ENCODE results near the gene INPP4B.

DNA sequence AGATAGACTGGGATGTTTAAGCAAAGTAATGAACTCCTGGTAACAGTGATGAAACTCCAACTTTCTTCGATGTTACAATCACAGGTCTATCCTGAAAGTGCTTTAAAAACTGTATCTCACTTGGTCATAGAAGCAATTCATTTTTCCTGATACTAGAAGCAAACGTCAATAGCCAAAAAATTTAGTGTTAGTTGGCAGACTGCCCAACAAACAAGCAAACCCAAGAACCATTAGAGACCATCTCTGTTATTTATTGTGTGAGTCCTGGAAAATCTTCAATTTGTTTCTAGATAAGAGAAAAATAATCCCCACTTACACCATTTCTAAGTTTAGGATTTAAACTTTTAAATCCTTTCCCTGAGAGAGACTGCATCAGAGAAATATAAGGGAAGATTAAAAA lies 553.9 kb downstream of the INPP4B start:
- TF ChIP-seq, protein P1, sequence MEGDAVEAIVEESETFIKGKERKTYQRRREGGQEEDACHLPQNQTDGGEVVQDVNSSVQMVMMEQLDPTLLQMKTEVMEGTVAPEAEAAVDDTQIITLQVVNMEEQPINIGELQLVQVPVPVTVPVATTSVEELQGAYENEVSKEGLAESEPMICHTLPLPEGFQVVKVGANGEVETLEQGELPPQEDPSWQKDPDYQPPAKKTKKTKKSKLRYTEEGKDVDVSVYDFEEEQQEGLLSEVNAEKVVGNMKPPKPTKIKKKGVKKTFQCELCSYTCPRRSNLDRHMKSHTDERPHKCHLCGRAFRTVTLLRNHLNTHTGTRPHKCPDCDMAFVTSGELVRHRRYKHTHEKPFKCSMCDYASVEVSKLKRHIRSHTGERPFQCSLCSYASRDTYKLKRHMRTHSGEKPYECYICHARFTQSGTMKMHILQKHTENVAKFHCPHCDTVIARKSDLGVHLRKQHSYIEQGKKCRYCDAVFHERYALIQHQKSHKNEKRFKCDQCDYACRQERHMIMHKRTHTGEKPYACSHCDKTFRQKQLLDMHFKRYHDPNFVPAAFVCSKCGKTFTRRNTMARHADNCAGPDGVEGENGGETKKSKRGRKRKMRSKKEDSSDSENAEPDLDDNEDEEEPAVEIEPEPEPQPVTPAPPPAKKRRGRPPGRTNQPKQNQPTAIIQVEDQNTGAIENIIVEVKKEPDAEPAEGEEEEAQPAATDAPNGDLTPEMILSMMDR (conservative IDR thresholded peaks at IDR 0.05; ENCODE audit: low read depth, low read length) = no peak
- no peak for TF ChIP-seq EZH2 (IDR thresholded peaks at IDR 0.05; ENCODE audit: low read length, unreplicated experiment)
- no peak for TF ChIP-seq EZH2phosphoT487 (IDR thresholded peaks at IDR 0.05; ENCODE audit: borderline replicate concordance, low read length)

Data from PC-3 (cell line).